Muscle layer of duodenum (tissue), 2 donors: Measurements from ENCODE around the gene UPK2.

Experiments used
- H3K27ac ChIP-seq: one replicate; pipeline ENCODE4 v1.7.0; 2013; ENCODE audit warnings: mild to moderate bottlenecking, low read length
- H3K27me3 ChIP-seq: one replicate; pipeline ENCODE4 v1.7.0; 2013; ENCODE audit warnings: low read depth, mild to moderate bottlenecking, control low read depth, low read length
- H3K36me3 ChIP-seq, 2 donors: one replicate each; pipeline ENCODE4 v1.7.0; 2013; ENCODE audit warnings: low read length in 2 of 2, control low read depth in 1 of 2, mild to moderate bottlenecking in 1 of 2; ENCODE audit not compliant: insufficient read depth in 2 of 2, control insufficient read depth in 1 of 2
- H3K4me1 ChIP-seq, 2 donors: one replicate each; pipeline ENCODE4 v1.7.0; 2013; ENCODE audit warnings: low read length in 2 of 2, mild to moderate bottlenecking in 2 of 2, control low read depth in 1 of 2, moderate library complexity in 1 of 2; ENCODE audit not compliant: insufficient read depth in 2 of 2, control insufficient read depth in 1 of 2
- H3K4me3 ChIP-seq, 2 donors: one replicate each; pipeline ENCODE4 v1.7.0; 2013; ENCODE audit warnings: low read length in 2 of 2, low read depth in 1 of 2, mild to moderate bottlenecking in 1 of 2
- H3K9me3 ChIP-seq, 2 donors: one replicate each; pipeline ENCODE4 v1.7.0; 2013; ENCODE audit warnings: low read length in 2 of 2, control low read depth in 1 of 2, mild to moderate bottlenecking in 1 of 2; ENCODE audit not compliant: control insufficient read depth in 1 of 2
- donor health status: healthy.

Gene UPK2

GRCh38 chr11:118928870-118929500, 27.1 kb upstream of the UPK2 start:
- Histone ChIP-seq H3K4me1 (peaks cover 9 to 27% of the 10 kb centered on the region in 2 donors), H3K4me3 (peak overlapping the region; percentile 80 to 90), H3K27ac (peak overlapping the region; percentile 90), H3K27me3 (no peaks in the 10 kb centered on the region), H3K9me3 (no peaks in the 10 kb centered on the region), H3K36me3 (no peaks in the 10 kb centered on the region)

- no peaks in the 10 kb centered on the region for H3K9me3 ChIP-seq
- H3K4me1 ChIP-seq = peaks cover 9 to 27% of the 10 kb centered on the region in 2 donors
- H3K4me3 ChIP-seq = peak overlapping the region; percentile 80 to 90
- peak overlapping the region; percentile 86 for H3K27ac ChIP-seq
- no peaks in the 10 kb centered on the region for H3K27me3 ChIP-seq
- no peaks in the 10 kb centered on the region for H3K36me3 ChIP-seq
Observed at GRCh38 chr11:118929501-118930093, 26.5 kb upstream of the UPK2 start.

DNA sequence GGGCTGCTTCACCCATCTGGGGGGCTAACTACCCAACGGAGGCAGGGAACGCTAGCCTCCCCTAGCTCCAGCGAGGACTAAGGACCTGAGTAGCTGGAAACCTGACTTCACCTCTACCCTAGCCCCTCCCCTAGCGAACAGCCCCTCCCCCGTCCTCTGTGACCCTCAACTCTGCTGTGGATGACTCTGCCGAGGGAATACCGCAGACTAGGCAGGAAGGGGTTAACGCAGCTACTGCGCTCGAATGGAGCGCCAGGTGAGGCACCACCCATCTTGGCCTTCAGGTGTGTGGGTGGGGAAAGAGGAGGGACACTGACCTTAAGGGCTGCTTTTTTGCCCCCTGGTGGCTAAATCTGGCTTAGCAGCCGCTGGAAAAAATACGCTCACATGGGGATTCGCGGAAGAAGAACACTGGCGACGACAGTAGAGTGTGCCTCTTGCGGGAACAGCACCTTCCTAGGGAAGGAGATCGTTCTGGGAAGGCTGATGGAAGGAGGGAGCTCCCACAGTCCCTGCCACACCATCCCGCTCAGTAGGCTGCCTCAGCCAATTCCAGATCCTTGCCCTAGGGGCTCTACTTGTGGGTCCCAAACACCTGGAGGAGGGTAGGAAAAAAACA, 25.9 kb upstream of the UPK2 start:
- H3K27me3 ChIP-seq = no peaks in the 10 kb centered on the region
- no peaks in the 10 kb centered on the region for H3K9me3 ChIP-seq
- H3K36me3 ChIP-seq = no peaks in the 10 kb centered on the region
- peak overlapping the region; percentile 86 for H3K27ac ChIP-seq
- peak overlapping the region; percentile 80 to 90 for H3K4me3 ChIP-seq
- H3K4me1 ChIP-seq = peaks cover 9 to 27% of the 10 kb centered on the region in 2 donors

- H3K36me3 ChIP-seq = no peaks in the 10 kb centered on the region
- no peaks in the 10 kb centered on the region for H3K9me3 ChIP-seq
- peaks cover 9 to 21% of the 10 kb centered on the region in 2 donors for H3K4me1 ChIP-seq
- no peak overlapping the region for H3K4me3 ChIP-seq
- H3K27ac ChIP-seq = no peak overlapping the region
- H3K27me3 ChIP-seq = no peaks in the 10 kb centered on the region
Observed at GRCh38 chr11:118931571-118931970, 24.5 kb upstream of the UPK2 start.

GRCh38 chr11:118933486-118933885, 22.6 kb upstream of the UPK2 start:
- Histone ChIP-seq H3K9me3 (no peaks in the 10 kb centered on the region), H3K4me1 (peaks cover 0 to 13% of the 10 kb centered on the region in 2 donors), H3K27ac (peak overlapping the region; percentile 4), H3K4me3 (no peak overlapping the region), H3K36me3 (no peaks in the 10 kb centered on the region), H3K27me3 (no peaks in the 10 kb centered on the region)

GRCh38 chr11:118935376-118935775, 20.7 kb upstream of the UPK2 start:
- Histone ChIP-seq H3K4me1 (peaks cover 0 to 8% of the 10 kb centered on the region in 2 donors), H3K27me3 (no peaks in the 10 kb centered on the region), H3K4me3 (no peak overlapping the region), H3K36me3 (no peaks in the 10 kb centered on the region), H3K9me3 (no peaks in the 10 kb centered on the region), H3K27ac (no peak overlapping the region)

GRCh38 chr11:118938491-118939403, 17.4 kb upstream of the UPK2 start:
- Histone ChIP-seq H3K27me3 (no peaks in the 10 kb centered on the region), H3K36me3 (no peaks in the 10 kb centered on the region), H3K4me3 (no peak overlapping the region), H3K4me1 (no peaks in the 10 kb centered on the region), H3K27ac (no peak overlapping the region), H3K9me3 (no peaks in the 10 kb centered on the region)

DNA sequence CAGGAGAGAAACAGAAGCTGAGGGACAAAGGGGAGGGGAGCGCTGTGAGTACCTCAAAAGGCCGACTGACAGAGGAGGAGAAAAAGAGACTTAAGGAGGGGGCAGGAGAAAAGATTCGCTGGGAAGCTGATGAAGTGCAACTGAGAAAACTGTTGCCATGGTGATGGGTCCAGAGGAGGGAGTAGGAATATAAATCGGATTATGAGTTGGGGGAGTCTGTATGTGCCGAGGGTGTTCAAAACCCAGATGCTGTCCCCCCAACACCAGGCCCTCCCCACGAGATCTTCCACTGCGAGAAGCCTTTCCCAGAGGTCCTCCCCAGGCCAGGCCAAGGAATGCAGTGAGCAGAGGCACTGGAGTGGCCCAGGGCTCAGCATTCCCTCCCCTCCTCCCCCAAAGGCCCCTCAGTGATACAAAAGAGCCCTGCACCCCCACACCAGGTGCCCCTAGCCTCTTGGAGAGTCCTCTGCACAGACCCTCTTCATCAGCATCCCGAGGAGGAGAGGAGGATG, 16.6 kb upstream of the UPK2 start:
- Histone ChIP-seq H3K27ac (no peak overlapping the region), H3K4me3 (no peak overlapping the region), H3K36me3 (no peaks in the 10 kb centered on the region), H3K27me3 (no peaks in the 10 kb centered on the region), H3K4me1 (no peaks in the 10 kb centered on the region), H3K9me3 (no peaks in the 10 kb centered on the region)

GRCh38 chr11:118939953-118940598, 16.0 kb upstream of the UPK2 start:
- H3K27me3 ChIP-seq = no peaks in the 10 kb centered on the region
- H3K27ac ChIP-seq = no peak overlapping the region
- H3K4me3 ChIP-seq = no peak overlapping the region
- H3K9me3 ChIP-seq = no peaks in the 10 kb centered on the region
- no peaks in the 10 kb centered on the region for H3K36me3 ChIP-seq
- no peaks in the 10 kb centered on the region for H3K4me1 ChIP-seq

- H3K27me3 ChIP-seq = no peaks in the 10 kb centered on the region
- no peaks in the 10 kb centered on the region for H3K36me3 ChIP-seq
- no peaks in the 10 kb centered on the region for H3K4me1 ChIP-seq
- no peak overlapping the region for H3K4me3 ChIP-seq
- no peak overlapping the region for H3K27ac ChIP-seq
- H3K9me3 ChIP-seq = no peaks in the 10 kb centered on the region
Observed at GRCh38 chr11:118947091-118947490, 9.0 kb upstream of the UPK2 start.
